PC-3 (cell line): ENCODE data around the gene ZNF253. TPM values are rescaled to one million over a fixed set of nuclear protein-coding genes. Genes with fewer than 3 reads are reported as not detected.
"Not testable (repeated sequence)": the region's sequence is repeated elsewhere in the genome, so short reads cannot be mapped to it uniquely, and the experiment has no call there.

Source experiments
- ATAC-seq: fragments of 200-7000 bp; cut with Tn5 transposase; 2 replicates; pipeline ENCODE4 v1.9.1; 2020; ENCODE audit warnings: mild to moderate bottlenecking, moderate library complexity
- BruUV-seq: library from RNA; stranded (reverse); fragments of 400-500 nt; replicated peaks from 2 replicates; lab custom pipeline; 2021; lab: Mats Ljungman, UMichigan
- CTCF ChIA-PET: fragments of 300-600 bp; sonication (Branson Sonifier 250); formaldehyde crosslinking; loops from one replicate; lab custom pipeline; 2022; ENCODE audit warnings: antibody characterized with exemption; lab: Charles Lee
- POLR2A ChIA-PET: fragments of 300-600 bp; sonication (Branson Sonifier 250); formaldehyde crosslinking; loops from one replicate; lab custom pipeline; 2022; ENCODE audit warnings: antibody characterized with exemption; ENCODE audit not compliant: unreplicated experiment; lab: Charles Lee
- DNase-seq: peaks from one replicate; pipeline ENCODE4 v3.0.0-alpha.2; 2015
- H2AFZ ChIP-seq: fragments of 300-600 bp; sonication (generic); 2 replicates; pipeline ENCODE4 v1.6.0; 2016; ENCODE audit warnings: antibody characterized with exemption, low read length
- H3F3A ChIP-seq: fragments of 300-600 bp; sonication (generic); one replicate; pipeline ENCODE4 v1.6.0; 2017; ENCODE audit warnings: antibody characterized with exemption, low read length, control low read depth, mild to moderate bottlenecking; ENCODE audit not compliant: unreplicated experiment
- H3K27ac ChIP-seq: fragments of 300-600 bp; sonication (generic); 2 replicates; pipeline ENCODE4 v1.5.1; 2016; ENCODE audit warnings: mild to moderate bottlenecking, low read length
- H3K27me3 ChIP-seq: fragments of 300-600 bp; sonication (generic); 2 replicates; pipeline ENCODE4 v1.6.1; 2016; ENCODE audit warnings: low read length, mixed read lengths
- H3K36me3 ChIP-seq: fragments of 300-600 bp; sonication (generic); 2 replicates; pipeline ENCODE4 v1.6.1; 2016; ENCODE audit warnings: low read depth, mixed run types, low read length, mixed read lengths
- H3K4me1 ChIP-seq: fragments of 300-600 bp; sonication (generic); 2 replicates; pipeline ENCODE4 v1.5.1; 2016; ENCODE audit warnings: low read length; ENCODE audit not compliant: insufficient read depth
- H3K4me2 ChIP-seq: fragments of 300-600 bp; sonication (generic); 2 replicates; pipeline ENCODE4 v1.6.0; 2016; ENCODE audit warnings: low read length
- H3K4me3 ChIP-seq: fragments of 300-600 bp; sonication (generic); 2 replicates; pipeline ENCODE4 v1.5.1; 2016; ENCODE audit warnings: mild to moderate bottlenecking, low read length, mixed read lengths
- H3K79me2 ChIP-seq: fragments of 300-600 bp; sonication (generic); 2 replicates; pipeline ENCODE4 v1.6.1; 2017; ENCODE audit warnings: low read length, mixed read lengths
- H3K9ac ChIP-seq: fragments of 300-600 bp; sonication (generic); 2 replicates; pipeline ENCODE4 v1.6.0; 2016; ENCODE audit warnings: mild to moderate bottlenecking, low read length
- H3K9me2 ChIP-seq: fragments of 300-600 bp; sonication (generic); replicated peaks from 2 replicates; pipeline ENCODE4 v1.6.1; 2016; ENCODE audit warnings: mixed run types, low read length, mixed read lengths
- H3K9me3 ChIP-seq: fragments of 300-600 bp; sonication (generic); 2 replicates; pipeline ENCODE4 v1.6.1; 2016; ENCODE audit warnings: low read length, mixed read lengths
- H4K20me1 ChIP-seq: fragments of 300-600 bp; sonication (generic); 2 replicates; pipeline ENCODE4 v1.6.1; 2016; ENCODE audit warnings: low read length, mixed read lengths
- EZH2 ChIP-seq: fragments of 300-600 bp; sonication (generic); IDR thresholded peaks from one replicate; pipeline ENCODE4 v1.6.1; 2017; ENCODE audit warnings: antibody characterized with exemption, mild to moderate bottlenecking, low read length; ENCODE audit not compliant: unreplicated experiment
- EZH2phosphoT487 ChIP-seq: fragments of 300-600 bp; sonication (generic); IDR thresholded peaks from 2 replicates; pipeline ENCODE4 v1.6.1; 2018; ENCODE audit warnings: mild to moderate bottlenecking, antibody characterized with exemption, low read length, borderline replicate concordance
- intact Hi-C: fragments of 100-400 bp; cut with micrococcal nuclease; formaldehyde crosslinking; loops from 2 replicates; pipeline ENCODE4 v1.9.0; 2023
- total RNA-seq: library from RNA; depleted of rRNA; stranded (reverse); fragments of >200 nt; gene quantifications from 2 replicates; pipeline ENCODE4 v1.2.3, GENCODE V29; 2014
- TF ChIP-seq, protein P1 (sequence below): fragments of 300-600 bp; sonication (generic); conservative IDR thresholded peaks from 2 replicates; pipeline ENCODE4 v1.5.1; 2017; ENCODE audit warnings: antibody characterized with exemption, low read depth, mild to moderate bottlenecking, low read length

Gene ZNF253
- total RNA-seq, 1 experiment from 2014 or later: 1.1 TPM

DNA sequence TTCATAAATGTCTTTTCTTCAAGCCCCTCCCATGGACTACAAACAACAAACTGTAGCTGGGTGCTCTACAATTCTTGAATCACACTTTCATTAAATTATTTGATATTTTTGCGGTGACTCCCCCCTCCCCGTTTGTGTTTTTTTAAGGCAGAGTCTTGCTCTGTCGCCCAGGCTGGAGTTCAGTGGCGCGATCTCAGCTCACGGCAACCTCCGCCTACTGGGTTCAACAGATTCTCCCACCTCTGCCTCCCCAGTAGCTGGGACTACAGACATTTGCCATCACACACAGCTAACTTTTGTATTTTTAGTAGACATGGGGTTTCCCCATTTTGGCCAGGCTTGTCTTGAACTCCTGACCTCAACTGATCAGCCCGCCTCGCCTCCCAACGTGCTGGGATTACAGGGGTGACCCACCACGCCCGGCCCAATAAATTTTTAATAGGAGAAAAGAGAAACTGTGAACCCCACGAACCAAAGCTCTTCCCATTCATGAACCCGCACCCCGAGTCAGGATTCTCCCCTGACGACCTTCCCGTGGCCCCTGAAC is 44.8 kb upstream of the ZNF253 start:
- DNase-seq: no peak
- ChIA-PET POLR2A (no interaction called here), CTCF (no interaction called here)
- ATAC-seq: no peak
- Histone ChIP-seq H4K20me1 (no peaks in the 10 kb centered on the region), H3K36me3 (peaks cover 13% of the 10 kb centered on the region; the same call in 1 of the 2 replicates), H2AFZ (no peak overlapping the region), H3K9me3 (peaks cover 44% of the 10 kb centered on the region; the same call in 1 of the 2 replicates), H3K27ac (no peak overlapping the region), H3F3A (no peaks in the 10 kb centered on the region), H3K79me2 (no peaks in the 10 kb centered on the region), H3K4me2 (no peak overlapping the region), H3K9ac (no peak overlapping the region), H3K4me1 (no peaks in the 10 kb centered on the region), H3K9me2 (no peaks in the 10 kb centered on the region), H3K4me3 (no peak overlapping the region), H3K27me3 (no peaks in the 10 kb centered on the region)
- intact Hi-C loops: no loop called here
- BruUV-seq: no TSS peak
- TF ChIP-seq EZH2 (no peak), EZH2phosphoT487 (no peak)
- TF ChIP-seq, protein P1, sequence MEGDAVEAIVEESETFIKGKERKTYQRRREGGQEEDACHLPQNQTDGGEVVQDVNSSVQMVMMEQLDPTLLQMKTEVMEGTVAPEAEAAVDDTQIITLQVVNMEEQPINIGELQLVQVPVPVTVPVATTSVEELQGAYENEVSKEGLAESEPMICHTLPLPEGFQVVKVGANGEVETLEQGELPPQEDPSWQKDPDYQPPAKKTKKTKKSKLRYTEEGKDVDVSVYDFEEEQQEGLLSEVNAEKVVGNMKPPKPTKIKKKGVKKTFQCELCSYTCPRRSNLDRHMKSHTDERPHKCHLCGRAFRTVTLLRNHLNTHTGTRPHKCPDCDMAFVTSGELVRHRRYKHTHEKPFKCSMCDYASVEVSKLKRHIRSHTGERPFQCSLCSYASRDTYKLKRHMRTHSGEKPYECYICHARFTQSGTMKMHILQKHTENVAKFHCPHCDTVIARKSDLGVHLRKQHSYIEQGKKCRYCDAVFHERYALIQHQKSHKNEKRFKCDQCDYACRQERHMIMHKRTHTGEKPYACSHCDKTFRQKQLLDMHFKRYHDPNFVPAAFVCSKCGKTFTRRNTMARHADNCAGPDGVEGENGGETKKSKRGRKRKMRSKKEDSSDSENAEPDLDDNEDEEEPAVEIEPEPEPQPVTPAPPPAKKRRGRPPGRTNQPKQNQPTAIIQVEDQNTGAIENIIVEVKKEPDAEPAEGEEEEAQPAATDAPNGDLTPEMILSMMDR: no peak

DNA sequence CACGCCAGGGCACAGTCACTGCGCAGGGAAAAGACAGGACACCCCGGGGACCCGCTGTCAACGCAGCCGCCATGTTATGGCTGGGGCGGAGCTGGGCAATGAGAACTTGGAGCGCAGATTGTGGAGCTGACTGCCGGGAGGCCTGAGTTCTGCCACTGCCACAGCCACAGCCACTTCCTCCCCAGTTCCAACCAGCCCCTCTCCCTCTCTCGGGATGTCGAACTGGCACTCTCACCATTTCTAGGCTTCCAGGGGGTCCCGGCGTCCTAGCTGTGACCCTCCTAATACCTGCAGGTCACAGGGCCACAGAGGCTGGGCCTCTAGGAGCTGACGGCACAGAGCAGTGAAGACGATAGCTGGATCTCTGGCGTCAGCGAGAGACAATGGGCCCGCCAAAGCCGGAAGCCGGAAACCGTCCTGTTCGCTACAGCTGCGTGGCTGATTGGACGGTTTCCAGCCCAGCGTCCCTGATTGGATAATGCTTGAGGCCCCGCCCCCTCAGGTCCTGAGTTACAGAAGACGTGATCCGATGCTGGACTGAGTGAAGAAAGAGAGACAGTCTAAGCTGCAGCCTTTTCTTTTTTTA is 44.2 kb upstream of the ZNF253 start, which contains the start of gene ZNF506:
Gene ZNF506, minus strand, starts transcription at position 385 of the 586 bp plus-strand sequence. Its CDS starts 147 bp downstream, at position 238.
- ATAC-seq: no peak
- Histone ChIP-seq H3K4me3 (no peak within 1 kb of the TSS), H3K9ac (no peak within 1 kb of the TSS), H2AFZ (no peak within 1 kb of the TSS), H3K27ac (no peak within 1 kb of the TSS), H3K4me1 (no peaks in the 10 kb centered on the region), H3K4me2 (no peak within 1 kb of the TSS), H3K36me3 (peaks cover 13% of the 10 kb centered on the region; the same call in 1 of the 2 replicates), H3K79me2 (no peaks in the 10 kb centered on the region), H3F3A (no peaks in the 10 kb centered on the region), H3K9me3 (peaks cover 44% of the 10 kb centered on the region; the same call in 1 of the 2 replicates), H3K27me3 (no peaks in the 10 kb centered on the region), H4K20me1 (no peaks in the 10 kb centered on the region), H3K9me2 (no peaks in the 10 kb centered on the region)
- TSS peak; percentile 57 for BruUV-seq
- POLR2A ChIA-PET: no interaction called here
- TF ChIP-seq, protein P1: no peak
- no peak for TF ChIP-seq EZH2
- no peak for TF ChIP-seq EZH2phosphoT487
- intact Hi-C loops: no loop called here
- DNase-seq: peak; percentile 4
- CTCF ChIA-PET: no interaction called here

DNA sequence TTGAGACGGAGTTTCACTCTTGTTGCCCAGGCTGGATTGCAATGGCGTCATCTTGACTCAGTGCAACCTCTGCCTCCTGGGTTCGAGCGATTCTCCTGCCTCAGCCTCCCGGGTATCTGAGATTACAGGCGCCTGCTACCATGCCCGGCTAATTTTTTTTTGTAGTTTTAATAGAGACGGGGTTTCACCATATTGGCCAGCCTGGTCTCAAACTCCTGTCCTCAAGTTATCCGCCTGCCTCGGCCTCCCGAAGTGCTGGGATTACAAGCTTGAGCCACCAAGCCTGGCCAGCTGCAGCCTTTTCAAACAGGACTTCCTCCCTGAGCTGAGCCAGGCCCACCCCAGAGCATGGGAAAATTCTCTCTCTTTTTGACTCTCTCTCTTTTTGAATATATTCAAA is 43.7 kb upstream of the ZNF253 start:
- not testable (repeated sequence) for H2AFZ ChIP-seq

More for the DNA sequence above, 43.7 kb upstream of the ZNF253 start:
- H3K4me3 ChIP-seq, H3K4me2 ChIP-seq, H3K79me2 ChIP-seq, DNase-seq, H3F3A ChIP-seq, H3K27me3 ChIP-seq, intact Hi-C loops, H4K20me1 ChIP-seq, H3K4me1 ChIP-seq, BruUV-seq, H3K9me2 ChIP-seq, ATAC-seq, CTCF ChIA-PET, H3K27ac ChIP-seq, H3K9ac ChIP-seq: not testable (repeated sequence)
- Histone ChIP-seq H3K36me3 (peaks cover 13% of the 10 kb centered on the region; the same call in 1 of the 2 replicates), H3K9me3 (peaks cover 43% of the 10 kb centered on the region; the same call in 1 of the 2 replicates)
- POLR2A ChIA-PET: interaction anchor here (0.6 kb wide), 1 partner anchor 290 kb away, joined by 19 read pairs; no protein-coding TSS in a partner anchor
